Eye (tissue), 1 donor: ENCODE results near the gene DZIP1.
"Not testable (repeated sequence)": the region's sequence is repeated elsewhere in the genome, so short reads cannot be mapped to it uniquely, and the experiment has no call there.

ENCODE experiments used
- DNase-seq: peaks from one replicate; pipeline ENCODE4 v3.0.0-alpha.2; 2015

DZIP1 gene

DNA sequence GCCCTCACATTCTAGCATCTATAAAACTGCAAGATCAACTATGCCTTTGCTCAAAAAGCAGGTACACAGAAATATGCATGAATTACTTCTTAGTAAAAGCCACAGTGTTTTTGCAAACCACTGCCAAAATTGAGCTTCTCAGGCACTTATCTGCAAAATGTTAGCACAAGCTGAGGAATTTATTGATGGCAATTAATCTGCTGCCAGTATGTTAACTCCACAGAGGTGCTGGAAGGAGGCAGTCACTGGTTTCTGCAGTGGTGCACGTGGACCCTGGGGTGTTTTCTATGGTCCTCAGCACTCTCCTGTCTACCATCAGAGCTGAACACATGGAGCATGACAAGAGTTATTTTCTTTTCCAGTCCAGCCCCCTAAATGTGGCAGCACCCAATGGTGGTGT is 47.8 kb downstream of the DZIP1 start:
- DNase-seq = no peak

- DNase-seq = no peak
These were observed 51.0 kb downstream of the DZIP1 start for GRCh38 chr13:95593462-95593861.

DNA sequence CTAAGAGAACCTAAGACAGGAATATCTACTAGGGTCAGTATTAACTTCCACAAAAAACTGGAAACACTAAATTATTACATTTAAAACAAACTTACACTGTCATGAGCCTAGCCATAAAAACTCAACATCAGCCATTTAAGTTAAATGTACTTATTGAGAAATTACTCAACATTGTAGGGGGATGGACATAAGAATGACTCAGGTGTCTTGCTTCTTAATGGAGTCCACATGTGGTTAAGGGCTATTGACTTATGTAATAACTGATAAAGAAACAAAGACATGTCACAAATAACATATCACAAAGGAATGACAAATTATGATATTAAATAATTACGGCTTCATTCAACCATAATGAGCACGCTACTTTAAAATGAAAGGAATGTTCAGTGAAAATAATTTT is 55.8 kb downstream of the DZIP1 start:
- no peak for DNase-seq

GRCh38 chr13:95588134-95588533 is 56.4 kb downstream of the DZIP1 start:
- DNase-seq = no peak

GRCh38 chr13:95585867-95586266 is 58.6 kb downstream of the DZIP1 start:
- no peak for DNase-seq

DNA sequence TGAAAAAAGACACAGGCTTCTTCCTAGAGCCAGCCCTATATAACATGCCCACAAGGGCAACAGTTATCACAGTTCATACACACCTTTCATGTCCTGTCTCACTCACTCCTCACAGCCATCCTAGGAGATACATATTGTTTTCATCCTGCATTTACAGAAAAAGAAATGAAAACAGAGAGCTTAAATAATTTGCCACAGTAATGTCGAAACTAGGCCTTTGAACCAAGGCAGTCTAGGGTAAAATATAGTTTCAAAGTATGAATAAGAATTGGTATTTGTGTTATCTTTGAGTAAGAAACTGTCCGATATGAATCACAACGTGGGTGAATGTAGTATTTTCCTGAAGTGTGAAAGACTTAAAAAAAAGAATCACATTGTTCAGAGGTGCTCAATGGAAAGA is 65.2 kb downstream of the DZIP1 start:
- DNase-seq = no peak

DNA sequence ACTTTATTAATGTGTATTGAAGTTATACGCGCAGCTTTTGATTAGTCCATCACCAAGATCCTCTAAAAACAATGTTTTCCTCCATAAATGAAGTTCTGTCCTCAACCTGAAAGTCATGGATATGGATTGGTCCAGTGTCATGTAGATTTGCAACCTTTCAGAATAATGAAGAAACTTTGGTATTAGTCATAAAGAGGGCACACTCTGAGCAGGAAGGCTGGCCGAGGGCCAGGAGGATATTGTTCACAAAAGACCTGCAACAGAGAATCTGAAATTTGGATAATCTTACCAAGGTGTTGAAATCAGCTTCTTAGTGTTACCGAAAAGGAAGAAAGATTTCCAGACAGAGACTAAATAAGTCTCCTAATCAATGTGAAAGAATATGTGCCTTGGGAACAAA is 71.3 kb downstream of the DZIP1 start:
- no peak for DNase-seq

DNA sequence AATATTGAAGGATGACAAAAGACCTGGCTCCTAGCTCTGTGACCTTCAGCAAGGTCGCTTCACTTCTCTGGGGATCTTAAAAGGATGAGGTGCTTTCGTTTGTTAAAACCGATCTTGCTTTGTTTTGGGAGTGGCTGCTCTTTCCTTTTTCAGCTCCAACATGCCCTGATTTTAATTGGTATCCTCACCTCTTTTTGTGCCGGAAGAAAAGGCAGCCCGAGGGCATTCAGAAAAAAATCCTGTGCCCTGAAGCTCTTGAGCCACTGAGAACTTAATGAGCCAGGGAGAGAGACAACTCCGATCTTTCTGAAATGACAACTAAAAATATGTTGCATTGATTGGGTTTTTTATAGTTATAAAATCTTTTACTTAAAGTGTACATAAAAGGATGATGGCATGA is 72.6 kb downstream of the DZIP1 start:
- DNase-seq = peak; percentile 6

DNA sequence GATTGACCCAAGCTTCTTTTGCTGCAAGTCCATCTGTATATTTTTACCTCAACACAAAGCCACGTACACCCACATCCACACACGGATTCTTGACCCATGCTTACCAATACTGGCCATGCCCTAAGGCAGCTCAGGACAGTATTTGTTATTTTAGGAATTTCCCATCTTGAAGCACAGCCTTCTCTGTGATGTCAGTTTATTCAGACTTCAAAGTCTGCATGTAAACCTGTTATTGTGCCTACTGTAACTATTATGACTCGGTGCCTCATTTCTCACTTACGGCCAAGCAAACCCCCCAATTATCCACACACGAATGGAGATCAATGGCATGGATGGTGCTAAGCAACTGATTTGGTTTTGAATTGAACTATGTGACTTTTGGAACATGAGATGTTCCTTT is 74.5 kb downstream of the DZIP1 start:
- DNase-seq = no peak

DNA sequence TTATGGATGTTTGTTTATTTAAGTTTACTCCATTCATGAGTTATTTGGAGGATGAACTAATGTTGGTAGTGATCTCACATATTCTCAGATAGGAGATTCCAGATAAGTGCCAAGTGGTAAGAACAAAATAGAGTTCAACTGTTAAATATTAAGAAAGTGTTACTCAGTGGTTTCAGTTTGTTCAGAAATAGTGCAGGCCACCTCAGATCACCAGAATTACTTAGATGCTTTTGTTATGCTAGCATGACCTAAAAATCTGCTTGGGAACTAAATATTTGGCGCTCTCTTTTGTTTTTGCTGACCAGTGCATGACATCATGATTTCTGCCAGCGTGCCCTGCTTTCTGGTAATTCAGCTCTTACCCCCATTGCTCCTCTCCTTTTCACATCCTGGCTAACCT is 76.4 kb downstream of the DZIP1 start:
- no peak for DNase-seq

DNA sequence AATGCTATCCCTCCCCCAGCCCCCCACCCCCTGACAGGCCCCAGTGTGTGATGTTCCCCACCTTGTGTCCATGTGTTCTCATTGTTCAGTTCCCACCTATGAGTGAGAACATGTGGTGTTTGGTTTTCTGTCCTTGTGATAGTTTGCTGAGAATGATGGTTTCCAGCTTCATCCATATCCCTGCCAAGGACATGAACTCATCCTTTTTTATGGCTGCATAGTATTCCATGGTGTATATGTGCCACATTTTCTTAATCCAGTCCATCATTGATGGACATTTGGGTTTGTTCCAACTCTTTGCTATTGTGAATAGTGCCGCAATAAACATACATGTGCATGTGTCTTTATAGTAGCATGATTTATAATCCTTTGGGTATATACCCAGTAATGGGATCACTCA is 78.7 kb downstream of the DZIP1 start:
- not testable (repeated sequence) for DNase-seq

GRCh38 chr13:95564733-95565291 is 79.7 kb downstream of the DZIP1 start:
- DNase-seq = no peak

DNA sequence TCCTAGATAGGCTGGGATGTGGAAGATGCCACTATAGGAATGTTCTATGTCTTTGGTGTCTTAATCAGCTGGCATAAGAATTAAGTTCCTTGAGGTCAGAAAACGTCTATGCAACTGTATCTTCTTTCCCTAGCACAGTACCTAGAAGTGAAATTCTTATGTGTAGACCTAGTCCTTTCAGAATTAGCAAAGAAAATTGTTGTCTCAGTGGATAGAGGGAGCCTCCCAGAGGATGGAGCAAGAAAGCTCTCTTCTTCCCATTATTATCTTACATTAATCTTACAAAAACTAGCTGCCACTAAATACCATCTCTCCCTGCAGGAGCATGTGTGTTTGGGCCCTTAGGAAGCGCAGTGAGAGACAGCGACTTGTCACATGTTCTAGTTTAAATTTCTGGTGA is 80.4 kb downstream of the DZIP1 start:
- DNase-seq = no peak

GRCh38 chr13:95560387-95560786 is 84.1 kb downstream of the DZIP1 start:
- no peak for DNase-seq

DNA sequence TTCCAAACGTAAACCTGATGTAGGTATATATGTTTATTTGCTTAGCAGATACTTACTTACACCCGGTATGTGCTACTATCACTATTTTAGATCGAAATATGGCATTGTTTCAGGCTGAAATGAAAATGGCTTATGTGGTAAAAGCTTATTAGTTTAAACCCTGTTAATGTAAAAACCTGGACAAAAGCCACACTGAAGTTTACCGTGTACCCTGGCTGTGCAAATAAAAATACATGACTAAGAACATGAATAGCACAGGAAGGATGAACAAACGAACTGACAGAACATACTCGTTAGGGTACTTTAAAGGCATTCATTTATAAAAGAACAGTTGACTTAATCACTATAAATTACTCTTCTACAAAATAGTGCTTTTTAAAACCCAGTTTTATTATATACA is 85.4 kb downstream of the DZIP1 start:
- DNase-seq = no peak

DNA sequence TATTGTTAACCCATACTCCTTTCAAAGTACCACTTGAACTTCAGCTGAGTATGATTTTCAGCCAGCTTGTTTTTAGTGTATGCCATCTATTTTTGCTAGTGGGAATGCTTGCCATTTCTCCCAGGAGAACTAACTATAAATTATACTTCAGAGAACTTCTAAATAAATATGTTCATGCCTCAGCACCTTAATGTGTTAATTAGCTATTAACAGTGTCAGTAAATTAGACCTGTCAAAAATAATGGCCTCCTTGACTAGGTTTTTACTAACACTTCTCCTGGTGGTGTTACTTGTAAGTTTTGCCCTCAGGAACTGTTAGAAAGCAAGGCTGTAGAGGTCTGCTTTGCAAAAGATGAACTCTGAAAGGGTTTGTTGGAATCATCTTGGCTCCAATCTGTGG is 87.5 kb downstream of the DZIP1 start:
- no peak for DNase-seq

GRCh38 chr13:95553581-95554385 is 90.7 kb downstream of the DZIP1 start:
- peak; percentile 60 for DNase-seq

GRCh38 chr13:95552539-95553441 is 91.7 kb downstream of the DZIP1 start, which contains the start of gene CLDN10:
TSS of gene CLDN10 (plus strand) at chr13:95552720. CDS start at chr13:95552754, 34 bp downstream.
- peak; percentile 81 for DNase-seq

GRCh38 chr13:95552208-95552538 is 92.3 kb downstream of the DZIP1 start:
- DNase-seq = no peak

- DNase-seq = no peak
These were observed 96.9 kb downstream of the DZIP1 start for GRCh38 chr13:95547531-95548167.

GRCh38 chr13:95546919-95547318 is 97.6 kb downstream of the DZIP1 start:
- no peak for DNase-seq

DNA sequence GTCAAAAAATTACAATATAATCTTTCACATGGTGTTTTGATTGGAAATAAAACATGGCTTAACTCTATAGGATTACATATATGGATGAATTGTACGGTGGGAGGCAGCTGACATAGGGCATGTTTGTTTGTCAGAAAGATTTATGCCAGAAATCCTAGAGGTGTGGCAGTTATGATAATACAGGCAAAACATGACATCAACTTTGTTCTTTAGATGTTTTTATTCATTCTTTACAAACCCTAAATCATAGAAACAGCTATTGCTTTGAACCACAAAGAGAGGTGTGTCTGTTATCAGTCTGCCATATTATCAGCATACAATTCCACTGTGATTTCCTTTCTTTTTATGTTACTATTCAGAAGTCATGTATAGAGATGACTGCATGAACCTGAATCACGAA is 100.2 kb downstream of the DZIP1 start:
- no peak for DNase-seq

GRCh38 chr13:95541911-95542474 is 102.5 kb downstream of the DZIP1 start:
- no peak for DNase-seq
